GM12878 (cell line): ENCODE data around the gene HOXC9. TPM values are rescaled to one million over a fixed set of nuclear protein-coding genes. Genes with fewer than 3 reads are reported as not detected.

Source experiments
- ATAC-seq: fragments of 200-7000 bp; cut with Tn5 transposase; 3 replicates; pipeline ENCODE4 v1.9.1; 2020; ENCODE audit warnings: mild to moderate bottlenecking, moderate library complexity
- BruUV-seq: library from RNA; stranded (reverse); fragments of 400-500 nt; replicated peaks from 2 replicates; lab custom pipeline; 2021; lab: Mats Ljungman, UMichigan
- CTCF ChIA-PET: fragments of 300-600 bp; sonication (Branson Sonifier 250); formaldehyde crosslinking; extraction: SDS; loops from one replicate; lab custom pipeline; 2021; ENCODE audit warnings: inconsistent platforms; lab: Yijun Ruan, JAX
- POLR2A ChIA-PET: fragments of 350-600 bp; formaldehyde crosslinking; extraction: SDS; loops from one replicate; lab custom pipeline; 2021; ENCODE audit warnings: inconsistent platforms; lab: Charles Lee
- RAD21 ChIA-PET: fragments of 300-600 bp; sonication (Branson Sonifier 250); formaldehyde crosslinking; loops from one replicate; lab custom pipeline; 2023; ENCODE audit warnings: antibody characterized with exemption; ENCODE audit not compliant: unreplicated experiment; lab: Charles Lee
- SMC1A ChIA-PET: fragments of 300-600 bp; sonication (Branson Sonifier 250); formaldehyde crosslinking; loops from one replicate; lab custom pipeline; 2023; ENCODE audit not compliant: unreplicated experiment, uncharacterized antibody; lab: Charles Lee
- DNase-seq: peaks from one replicate; pipeline ENCODE4 v3.0.0-alpha.2; 2011; ENCODE audit warnings: low read depth, low spot score
- FAIRE-seq: peaks from 3 replicates; lab custom pipeline; 2011; peaks lifted over from hg19 to GRCh38; lab: Jason Lieb, UNC
- H2AFZ ChIP-seq: 2 replicates; pipeline ENCODE4 v1.6.0; 2011; ENCODE audit warnings: low read depth, low read length, control low read depth; ENCODE audit not compliant: control insufficient read depth
- H3K27ac ChIP-seq: 2 replicates; pipeline ENCODE4 v1.5.1; 2011; ENCODE audit warnings: control low read depth; ENCODE audit not compliant: control insufficient read depth, insufficient read depth
- H3K27me3 ChIP-seq, 2 experiments: replicated peaks in 1 of 2; 2 replicates each; pipeline versions ENCODE4 v1.6.0 to v1.6.1; 2011; ENCODE audit warnings: low read length in 1 of 2; ENCODE audit not compliant: control insufficient read depth in 2 of 2, insufficient read depth in 2 of 2
- H3K36me3 ChIP-seq, 2 experiments: 2 replicates each; pipeline ENCODE4 v1.5.1; 2011; ENCODE audit warnings: low read length in 1 of 2; ENCODE audit not compliant: control insufficient read depth in 2 of 2, insufficient read depth in 2 of 2
- H3K4me1 ChIP-seq: 2 replicates; pipeline ENCODE4 v1.6.1; 2011; ENCODE audit warnings: mild to moderate bottlenecking, low read length, moderate library complexity, mixed read lengths; ENCODE audit not compliant: control insufficient read depth, insufficient read depth
- H3K4me2 ChIP-seq: 2 replicates; pipeline ENCODE4 v1.6.0; 2011; ENCODE audit warnings: control low read depth; ENCODE audit not compliant: control insufficient read depth, insufficient read depth
- H3K4me3 ChIP-seq: fragments of 200-600 bp; sonication (generic); 2 replicates; pipeline ENCODE4 v1.5.1; 2016
- H3K79me2 ChIP-seq: 2 replicates; pipeline ENCODE4 v1.6.0; 2011; ENCODE audit warnings: low read length; ENCODE audit not compliant: control insufficient read depth, insufficient read depth
- H3K9ac ChIP-seq: 2 replicates; pipeline ENCODE4 v1.8.0; 2011; ENCODE audit warnings: low read length, control low read depth, mixed read lengths; ENCODE audit not compliant: control insufficient read depth, insufficient read depth
- H3K9me3 ChIP-seq: replicated peaks from 3 replicates; pipeline ENCODE4 v1.5.1; 2011; ENCODE audit warnings: mild to moderate bottlenecking, low read length; ENCODE audit not compliant: control insufficient read depth, insufficient read depth
- H4K20me1 ChIP-seq: 2 replicates; pipeline ENCODE4 v1.6.0; 2011; ENCODE audit not compliant: control insufficient read depth, insufficient read depth
- FOS ChIP-seq: IDR thresholded peaks from 3 replicates; pipeline ENCODE4 v1.6.1; 2011; ENCODE audit warnings: borderline replicate concordance; ENCODE audit not compliant: insufficient read length; ENCODE audit errors: extremely low read depth
- RAD21 ChIP-seq: IDR thresholded peaks from 2 replicates; pipeline ENCODE4 v1.6.1; 2011; ENCODE audit warnings: mild to moderate bottlenecking, low read depth, low read length, moderate library complexity; ENCODE audit not compliant: insufficient read depth
- WGBS: methylation state at CpG from one replicate; pipeline ENCODE4 v1.1.6; 2016; ENCODE audit warnings: low lambda C conversion rate; ENCODE audit not compliant: insufficient replicate concordance, insufficient coverage; ENCODE audit errors: missing lambda C conversion rate; 5-methylcytosine and 5-hydroxymethylcytosine counted together
- in situ Hi-C: fragments of 300-500 bp; cut with MboI; formaldehyde crosslinking; loops from 9 replicates; pipeline ENCODE4 v1.14.3; 2018; ENCODE audit warnings: mixed read lengths
- intact Hi-C: fragments of 100-400 bp; cut with micrococcal nuclease; formaldehyde crosslinking; loops from one replicate; pipeline ENCODE4 v1.14.2; 2022; ENCODE audit not compliant: unreplicated experiment
- polyA plus RNA-seq, 11 experiments: library from polyadenylated mRNA; depleted of rRNA in 4 of 11; unstranded in 6 of 11; stranded (reverse) in 5 of 11; fragments of >200 nt; fragmentation: Nextera tagmentation in 4 of 11; fragmentation: Illumina TruSeq in 1 of 11; extraction: Ambion mirVana in 4 of 11; extraction: Trizol in 1 of 11; gene quantifications; 1 replicate in 1 of 11; 2 replicates in 10 of 11; pipeline versions ENCODE4 v1.2.1 to v1.2.3, GENCODE V29; 2011 to 2016; ENCODE audit warnings: inconsistent platforms in 2 of 11, missing spikeins in 2 of 11, low read depth in 1 of 11
- total RNA-seq, 4 experiments: library from RNA; depleted of rRNA in 3 of 4; stranded (reverse); fragments of >200 nt in 3 of 4; fragmentation: Illumina TruSeq in 1 of 4; extraction: Trizol in 1 of 4; gene quantifications; 2 replicates each; pipeline versions ENCODE4 v1.2.1 to v1.2.3, GENCODE V29; 2013 to 2021
- TF ChIP-seq, protein P1 (sequence below), 3 experiments: IDR thresholded peaks in 2 of 3; conservative IDR thresholded peaks in 1 of 3; 2 replicates each; pipeline ENCODE4 v1.5.1; 2011; ENCODE audit warnings: low read depth in 3 of 3, low read length in 3 of 3, mild to moderate bottlenecking in 3 of 3, control low read depth in 2 of 3, moderate library complexity in 2 of 3, inconsistent platforms in 1 of 3, mixed read lengths in 1 of 3; ENCODE audit not compliant: control insufficient read depth in 2 of 3, insufficient read depth in 1 of 3; ENCODE audit errors: extremely low read depth in 1 of 3

HOXC9 gene
- total and polyA plus RNA-seq, 10 of the 15 experiments (the other 5 are each of a cell fraction or from before 2014, with no cell fraction given) = not detected

- RAD21 ChIA-PET = no interaction called here
Measured at GRCh38 chr12:53950437-53950773, 49.6 kb upstream of the HOXC9 start.

More at GRCh38 chr12:53950437-53950773, 49.6 kb upstream of the HOXC9 start:
- Histone ChIP-seq H3K79me2 (no peaks in the 10 kb centered on the region), H3K9ac (no peak overlapping the region), H3K4me2 (no peak overlapping the region), H3K4me1 (no peaks in the 10 kb centered on the region), H3K4me3 (no peak overlapping the region), H4K20me1 (no peaks in the 10 kb centered on the region), H3K9me3 (no peaks in the 10 kb centered on the region), H3K36me3 (no peaks in the 10 kb centered on the region), H2AFZ (no peak overlapping the region), H3K27me3 (peaks cover 34 to 37% of the 10 kb centered on the region in 2 experiments), H3K27ac (no peak overlapping the region)
- POLR2A ChIA-PET = no interaction called here
- SMC1A ChIA-PET = no interaction called here
- TF ChIP-seq, protein P1, sequence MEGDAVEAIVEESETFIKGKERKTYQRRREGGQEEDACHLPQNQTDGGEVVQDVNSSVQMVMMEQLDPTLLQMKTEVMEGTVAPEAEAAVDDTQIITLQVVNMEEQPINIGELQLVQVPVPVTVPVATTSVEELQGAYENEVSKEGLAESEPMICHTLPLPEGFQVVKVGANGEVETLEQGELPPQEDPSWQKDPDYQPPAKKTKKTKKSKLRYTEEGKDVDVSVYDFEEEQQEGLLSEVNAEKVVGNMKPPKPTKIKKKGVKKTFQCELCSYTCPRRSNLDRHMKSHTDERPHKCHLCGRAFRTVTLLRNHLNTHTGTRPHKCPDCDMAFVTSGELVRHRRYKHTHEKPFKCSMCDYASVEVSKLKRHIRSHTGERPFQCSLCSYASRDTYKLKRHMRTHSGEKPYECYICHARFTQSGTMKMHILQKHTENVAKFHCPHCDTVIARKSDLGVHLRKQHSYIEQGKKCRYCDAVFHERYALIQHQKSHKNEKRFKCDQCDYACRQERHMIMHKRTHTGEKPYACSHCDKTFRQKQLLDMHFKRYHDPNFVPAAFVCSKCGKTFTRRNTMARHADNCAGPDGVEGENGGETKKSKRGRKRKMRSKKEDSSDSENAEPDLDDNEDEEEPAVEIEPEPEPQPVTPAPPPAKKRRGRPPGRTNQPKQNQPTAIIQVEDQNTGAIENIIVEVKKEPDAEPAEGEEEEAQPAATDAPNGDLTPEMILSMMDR (IDR thresholded peaks at IDR 0.05 in 2 of 3, conservative IDR thresholded peaks at IDR 0.05 in 1 of 3; ENCODE audit: control insufficient read depth in 2 of 3, extremely low read depth in 1 of 3, insufficient read depth in 1 of 3, low read depth in 3 of 3, low read length in 3 of 3) = 0 out of 6 replicates have a peak, but pooled peaks of 1 of the 3 experiments have one; percentile 4
- no peak for TF ChIP-seq FOS
- 0 out of 2 replicates have a peak, but pooled peaks have one; percentile 22 for TF ChIP-seq RAD21
- FAIRE-seq (no peak), ATAC-seq (no peak), DNase-seq (no peak)
- 27% methylated on average over 10 of the region's 10 CpGs for WGBS
- in situ Hi-C loops = no loop called here
- intact Hi-C loops = no loop called here
- CTCF ChIA-PET = no interaction called here
- no TSS peak for BruUV-seq
